Common myeloid progenitor, CD34-positive (primary cell): ENCODE data around the gene SPATA12.

Source experiments
- CTCF ChIA-PET: fragments of 350-600 bp; sonication (Branson Sonifier 250); formaldehyde crosslinking; loops from one replicate; lab custom pipeline; 2021; ENCODE audit warnings: antibody characterized with exemption; lab: Charles Lee
- POLR2A ChIA-PET: fragments of 350-600 bp; sonication (Branson Sonifier 250); formaldehyde crosslinking; loops from one replicate; lab custom pipeline; 2021; ENCODE audit warnings: antibody characterized with exemption; lab: Charles Lee
- DNase-seq, 3 donors: peaks; one replicate each; pipeline versions ENCODE4 v3.0.0 to v3.0.0-alpha.2; 2013
- H3K27ac ChIP-seq, 2 experiments: 1 replicate in 1 of 2; 2 replicates in 1 of 2; pipeline ENCODE4 v1.7.0; 2013; ENCODE audit warnings: inconsistent platforms in 2 of 2, low read length in 2 of 2, mild to moderate bottlenecking in 2 of 2, low read depth in 1 of 2, moderate library complexity in 1 of 2; ENCODE audit not compliant: severe bottlenecking in 2 of 2, insufficient read depth in 1 of 2, poor library complexity in 1 of 2
- H3K27me3 ChIP-seq, 5 experiments: replicated peaks in 2 of 5; 1 replicate in 3 of 5; 2 replicates in 2 of 5; pipeline versions ENCODE4 v1.6.1 to v1.7.0; 2013; ENCODE audit warnings: low read length in 4 of 5, mild to moderate bottlenecking in 2 of 5, moderate library complexity in 2 of 5, inconsistent platforms in 1 of 5; ENCODE audit not compliant: insufficient read depth in 5 of 5, control insufficient read depth in 4 of 5
- H3K36me3 ChIP-seq, 4 experiments: 1 replicate in 2 of 4; 2 replicates in 2 of 4; pipeline versions ENCODE4 v1.6.1 to v1.7.0; 2013; ENCODE audit warnings: low read length in 3 of 4, control low read depth in 1 of 4, mild to moderate bottlenecking in 1 of 4; ENCODE audit not compliant: control insufficient read depth in 4 of 4, insufficient read depth in 4 of 4
- H3K4me1 ChIP-seq, 4 experiments: 1 replicate in 3 of 4; 2 replicates in 1 of 4; pipeline versions ENCODE4 v1.6.1 to v1.7.1; 2013; ENCODE audit warnings: low read length in 3 of 4, mild to moderate bottlenecking in 3 of 4, control low read depth in 1 of 4, inconsistent platforms in 1 of 4, moderate library complexity in 1 of 4; ENCODE audit not compliant: control insufficient read depth in 4 of 4, insufficient read depth in 4 of 4; ENCODE audit errors: control extremely low read depth in 1 of 4
- H3K4me3 ChIP-seq, 7 experiments: 1 replicate in 4 of 7; 2 replicates in 3 of 7; pipeline versions ENCODE4 v1.5.1 to v1.7.0; 2013; ENCODE audit warnings: mild to moderate bottlenecking in 7 of 7, low read length in 6 of 7, moderate library complexity in 6 of 7, inconsistent platforms in 2 of 7, low read depth in 2 of 7, control low read depth in 1 of 7; ENCODE audit not compliant: insufficient read depth in 4 of 7, control insufficient read depth in 1 of 7; ENCODE audit errors: extremely low read depth in 1 of 7
- H3K9me3 ChIP-seq, 5 experiments: 1 replicate in 4 of 5; 2 replicates in 1 of 5; pipeline versions ENCODE4 v1.6.1 to v1.7.1; 2013; ENCODE audit warnings: low read length in 4 of 5, mild to moderate bottlenecking in 2 of 5, inconsistent platforms in 1 of 5, low read depth in 1 of 5, moderate library complexity in 1 of 5; ENCODE audit not compliant: control insufficient read depth in 4 of 5, insufficient read depth in 2 of 5; ENCODE audit errors: control extremely low read depth in 1 of 5
- WGBS: methylation state at CpG from one replicate; pipeline ENCODE4 v1.1.5; 2013; ENCODE audit not compliant: insufficient coverage; 5-methylcytosine and 5-hydroxymethylcytosine counted together

The SPATA12 gene

GRCh38 chr3:57110798-57111197 lies 50.3 kb downstream of the SPATA12 start:
- no peaks in the 10 kb centered on the region for H3K4me1 ChIP-seq
- H3K9me3 ChIP-seq: no peaks in the 10 kb centered on the region
- ChIA-PET POLR2A (no interaction called here), CTCF (interaction anchor here (0.8 to 2.0 kb wide), 5 partner anchors 9 to 121 kb away, joined by 3 to 12 read pairs (median 4); no protein-coding TSS in a partner anchor)
- H3K27me3 ChIP-seq: peaks cover 0 to 9% (median 0%) of the 10 kb centered on the region in 5 experiments
- no peak overlapping the region for H3K27ac ChIP-seq
- WGBS: 97% methylated on average over 11 of the region's 14 CpGs
- H3K4me3 ChIP-seq: no peak overlapping the region
- DNase-seq: no peak
- H3K36me3 ChIP-seq: no peaks in the 10 kb centered on the region

- no peak overlapping the region for H3K4me3 ChIP-seq
- H3K36me3 ChIP-seq: no peaks in the 10 kb centered on the region
- 49% methylated on average over 3 of the region's 5 CpGs for WGBS
- H3K27ac ChIP-seq: no peak overlapping the region
- H3K9me3 ChIP-seq: no peaks in the 10 kb centered on the region
- H3K4me1 ChIP-seq: no peaks in the 10 kb centered on the region
- H3K27me3 ChIP-seq: peaks cover 0 to 8% (median 0%) of the 10 kb centered on the region in 5 experiments
- peak; percentile 36 to 78 (median 74) for DNase-seq
- CTCF ChIA-PET: interaction anchor here (0.7 to 2.0 kb wide), 4 partner anchors 11 to 121 kb away, joined by 3 to 4 read pairs (median 3); no protein-coding TSS in a partner anchor
- POLR2A ChIA-PET: no interaction called here
Measured at GRCh38 chr3:57112206-57112605, 51.7 kb downstream of the SPATA12 start.

GRCh38 chr3:57116501-57116900 lies 56.0 kb downstream of the SPATA12 start:
- POLR2A ChIA-PET: interaction anchor here (0.6 kb wide), 1 partner anchor 45 kb away, joined by 5 read pairs; no protein-coding TSS in a partner anchor
- Histone ChIP-seq H3K4me3 (no peak overlapping the region), H3K27ac (no peak overlapping the region), H3K4me1 (no peaks in the 10 kb centered on the region), H3K9me3 (no peaks in the 10 kb centered on the region), H3K36me3 (no peaks in the 10 kb centered on the region), H3K27me3 (peaks cover 0 to 8% (median 0%) of the 10 kb centered on the region in 5 experiments)
- WGBS: no CpG with 5 or more reads among the region's 3 CpGs
- DNase-seq: no peak
- CTCF ChIA-PET: interaction anchor here (0.6 kb wide), 1 partner anchor 16 kb away, joined by 3 read pairs; no protein-coding TSS in a partner anchor

GRCh38 chr3:57118254-57118653 lies 57.8 kb downstream of the SPATA12 start:
- no peaks in the 10 kb centered on the region for H3K9me3 ChIP-seq
- H3K27me3 ChIP-seq: peaks cover 0 to 8% (median 0%) of the 10 kb centered on the region in 5 experiments
- no peak for DNase-seq
- no peak overlapping the region for H3K4me3 ChIP-seq
- H3K36me3 ChIP-seq: no peaks in the 10 kb centered on the region
- H3K27ac ChIP-seq: no peak overlapping the region
- no CpG with 5 or more reads among the region's 3 CpGs for WGBS
- ChIA-PET POLR2A (no interaction called here), CTCF (interaction anchor here (0.9 to 1.5 kb wide), 3 partner anchors 15 to 103 kb away, joined by 3 read pairs; no protein-coding TSS in a partner anchor)
- no peaks in the 10 kb centered on the region for H3K4me1 ChIP-seq

GRCh38 chr3:57120040-57120439 lies 59.6 kb downstream of the SPATA12 start:
- Histone ChIP-seq H3K27me3 (peaks cover 0 to 8% (median 0%) of the 10 kb centered on the region in 5 experiments), H3K4me1 (no peaks in the 10 kb centered on the region), H3K36me3 (no peaks in the 10 kb centered on the region), H3K27ac (no peak overlapping the region), H3K9me3 (no peaks in the 10 kb centered on the region), H3K4me3 (no peak overlapping the region)
- no peak for DNase-seq
- ChIA-PET POLR2A (no interaction called here), CTCF (interaction anchor here (1.7 kb wide), 1 partner anchor 20 kb away, joined by 5 read pairs; no protein-coding TSS in a partner anchor)
- 100% methylated on average over 2 of the region's 3 CpGs for WGBS

GRCh38 chr3:57120451-57121174 lies 60.1 kb downstream of the SPATA12 start:
- H3K9me3 ChIP-seq: no peaks in the 10 kb centered on the region
- DNase-seq: no peak
- ChIA-PET CTCF (interaction anchor here (1.7 kb wide), 1 partner anchor 19 kb away, joined by 5 read pairs; no protein-coding TSS in a partner anchor), POLR2A (no interaction called here)
- H3K27ac ChIP-seq: no peak overlapping the region
- H3K4me1 ChIP-seq: no peaks in the 10 kb centered on the region
- WGBS: 96% methylated on average over 3 of the region's 10 CpGs
- H3K36me3 ChIP-seq: no peaks in the 10 kb centered on the region
- H3K27me3 ChIP-seq: peaks cover 0 to 6% (median 0%) of the 10 kb centered on the region in 5 experiments
- H3K4me3 ChIP-seq: no peak overlapping the region
